AG09309 (cell line): Measurements from ENCODE around the gene ITGA7.

Source experiments
- DNase-seq: peaks from one replicate; pipeline ENCODE4 v3.0.0-alpha.2; 2010; ENCODE audit warnings: low read depth
- H3K4me3 ChIP-seq: 2 replicates; pipeline ENCODE4 v1.5.1; 2011; ENCODE audit warnings: mild to moderate bottlenecking, low read depth, low read length, moderate library complexity; ENCODE audit not compliant: control insufficient read depth
- TF ChIP-seq, protein P1 (sequence below): IDR thresholded peaks from 2 replicates; pipeline ENCODE4 v1.5.1; 2011; ENCODE audit warnings: mild to moderate bottlenecking, low read depth, low read length, inconsistent platforms; ENCODE audit not compliant: insufficient read depth, control insufficient read depth; ENCODE audit errors: missing control alignments

The ITGA7 gene

GRCh38 chr12:55728186-55728938 lies 20.7 kb upstream of the ITGA7 start:
- peak overlapping the region; percentile 93 for H3K4me3 ChIP-seq
- no peak for DNase-seq
- TF ChIP-seq, protein P1, sequence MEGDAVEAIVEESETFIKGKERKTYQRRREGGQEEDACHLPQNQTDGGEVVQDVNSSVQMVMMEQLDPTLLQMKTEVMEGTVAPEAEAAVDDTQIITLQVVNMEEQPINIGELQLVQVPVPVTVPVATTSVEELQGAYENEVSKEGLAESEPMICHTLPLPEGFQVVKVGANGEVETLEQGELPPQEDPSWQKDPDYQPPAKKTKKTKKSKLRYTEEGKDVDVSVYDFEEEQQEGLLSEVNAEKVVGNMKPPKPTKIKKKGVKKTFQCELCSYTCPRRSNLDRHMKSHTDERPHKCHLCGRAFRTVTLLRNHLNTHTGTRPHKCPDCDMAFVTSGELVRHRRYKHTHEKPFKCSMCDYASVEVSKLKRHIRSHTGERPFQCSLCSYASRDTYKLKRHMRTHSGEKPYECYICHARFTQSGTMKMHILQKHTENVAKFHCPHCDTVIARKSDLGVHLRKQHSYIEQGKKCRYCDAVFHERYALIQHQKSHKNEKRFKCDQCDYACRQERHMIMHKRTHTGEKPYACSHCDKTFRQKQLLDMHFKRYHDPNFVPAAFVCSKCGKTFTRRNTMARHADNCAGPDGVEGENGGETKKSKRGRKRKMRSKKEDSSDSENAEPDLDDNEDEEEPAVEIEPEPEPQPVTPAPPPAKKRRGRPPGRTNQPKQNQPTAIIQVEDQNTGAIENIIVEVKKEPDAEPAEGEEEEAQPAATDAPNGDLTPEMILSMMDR = no peak

DNA sequence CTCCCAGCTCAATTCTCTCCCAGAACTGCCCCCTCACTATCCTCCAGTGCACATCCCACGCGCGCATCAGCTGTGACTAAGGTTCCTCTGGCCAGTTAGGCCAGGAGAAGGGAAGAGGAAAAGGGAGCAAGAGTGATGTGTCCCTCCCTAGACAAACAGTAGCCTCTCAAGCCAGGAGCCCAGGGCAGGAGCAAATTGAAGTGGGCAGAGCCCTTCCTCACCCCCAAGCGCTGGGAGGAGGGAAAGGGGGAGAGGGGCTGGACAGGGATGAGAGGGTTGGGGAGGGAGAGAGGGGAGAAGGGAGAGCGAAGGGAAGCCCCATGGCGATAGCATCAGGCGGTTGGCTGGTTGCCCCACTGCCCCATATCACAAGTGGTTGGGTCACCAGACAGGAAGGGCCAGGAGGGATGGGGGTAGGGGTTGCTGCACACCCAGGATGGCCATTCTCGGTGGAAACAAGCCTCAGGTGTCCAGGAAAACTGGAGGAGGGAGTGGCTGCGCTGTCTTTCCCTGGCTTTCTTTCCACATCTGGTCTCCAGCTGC lies 20.0 kb upstream of the ITGA7 start:
- no peak for DNase-seq
- H3K4me3 ChIP-seq = peak overlapping the region; percentile 93
- TF ChIP-seq, protein P1 = no peak

GRCh38 chr12:55726971-55727370 lies 19.3 kb upstream of the ITGA7 start:
- TF ChIP-seq, protein P1 = no peak
- no peak for DNase-seq
- H3K4me3 ChIP-seq = peak overlapping the region; percentile 93

- no peak for DNase-seq
- no peak overlapping the region for H3K4me3 ChIP-seq
- TF ChIP-seq, protein P1 = no peak
Observed at GRCh38 chr12:55725556-55725955, 17.9 kb upstream of the ITGA7 start.

GRCh38 chr12:55724940-55725309 lies 17.2 kb upstream of the ITGA7 start:
- no peak overlapping the region for H3K4me3 ChIP-seq
- TF ChIP-seq, protein P1 = no peak
- DNase-seq = no peak

DNA sequence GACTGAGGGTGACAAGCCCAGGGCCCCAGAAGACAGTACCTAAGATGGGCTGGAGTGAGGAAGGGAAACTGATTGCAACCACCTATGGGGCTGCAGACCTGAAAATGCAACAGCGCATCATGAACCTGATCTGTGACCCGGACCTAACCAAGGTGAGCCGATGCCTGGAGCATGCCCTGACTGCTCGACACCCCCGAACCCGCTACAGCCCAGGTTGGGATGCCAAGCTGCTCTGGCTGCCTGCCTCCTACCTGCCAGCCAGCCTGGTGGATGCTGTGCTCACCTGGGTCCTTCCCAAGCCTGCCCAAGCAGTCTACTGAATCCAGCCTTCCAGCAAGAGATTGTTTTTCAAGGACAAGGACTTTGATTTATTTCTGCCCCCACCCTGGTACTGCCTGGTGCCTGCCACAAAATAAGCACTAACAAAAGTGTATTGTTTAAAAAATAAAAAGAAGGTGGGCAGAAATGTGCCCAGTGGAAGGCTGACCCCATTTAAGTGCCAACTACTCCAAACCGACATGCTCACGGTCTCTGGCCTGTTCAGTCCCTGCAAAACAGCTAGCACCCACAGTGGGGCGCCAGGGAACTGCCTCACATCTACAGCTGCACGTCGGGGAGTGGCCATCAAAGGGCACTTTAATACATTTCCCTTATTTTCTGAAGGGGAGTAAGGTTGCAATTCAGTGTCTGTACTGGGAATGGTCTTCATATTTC lies 16.7 kb upstream of the ITGA7 start:
- H3K4me3 ChIP-seq = no peak overlapping the region
- no peak for DNase-seq
- TF ChIP-seq, protein P1 = peak; percentile 69
